HFFc6 (cell line): ENCODE measurements around the gene UGT3A1. TPM values are rescaled to one million over a fixed set of nuclear protein-coding genes. Genes with fewer than 3 reads are reported as not detected.

Experiments used
- DNase-seq: peaks from one replicate; pipeline ENCODE4 v3.0.0-alpha.2; 2018
- H3K27ac Mint-ChIP-seq: 2 replicates; pipeline ENCODE4 v1.8.0; 2020; ENCODE audit warnings: mild to moderate bottlenecking, mixed read lengths
- H3K27me3 Mint-ChIP-seq: 2 replicates; pipeline ENCODE4 v1.8.0; 2021; ENCODE audit warnings: mild to moderate bottlenecking, moderate library complexity, mixed read lengths; ENCODE audit not compliant: insufficient read depth
- H3K36me3 Mint-ChIP-seq: 2 replicates; pipeline ENCODE4 v1.8.0; 2021; ENCODE audit warnings: low read depth, mixed read lengths
- H3K4me1 Mint-ChIP-seq: 2 replicates; pipeline ENCODE4 v1.8.0; 2020; ENCODE audit warnings: low read depth, mixed read lengths
- H3K4me3 Mint-ChIP-seq: 2 replicates; pipeline ENCODE4 v1.8.0; 2020; ENCODE audit warnings: mild to moderate bottlenecking, moderate library complexity, mixed read lengths
- H3K9me3 Mint-ChIP-seq: 2 replicates; pipeline ENCODE4 v1.8.0; 2020; ENCODE audit warnings: mild to moderate bottlenecking, mixed read lengths
- CTCF ChIP-seq: fragments of 200-600 bp; sonication (generic); IDR thresholded peaks from 2 replicates; pipeline ENCODE4 v1.5.0; 2021; ENCODE audit warnings: antibody characterized with exemption, mild to moderate bottlenecking
- total RNA-seq, 6 experiments: library from RNA; stranded (reverse); fragmentation: NEBNext Ultra II Directional; extraction: Animal tissue kit (Norgen Biotek cat#: 25700); gene quantifications; 2 replicates in 1 of 6; 3 replicates in 5 of 6; pipeline ENCODE4 v1.2.3, GENCODE V29; 2021

Gene UGT3A1
- total RNA-seq, 6 experiments from 2014 or later, result not detected

GRCh38 chr5:36001032-36001431 lies 9.8 kb upstream of the UGT3A1 start:
- H3K27ac Mint-ChIP-seq, result no peak overlapping the region
- H3K4me1 Mint-ChIP-seq, result no peaks in the 10 kb centered on the region
- H3K36me3 Mint-ChIP-seq, result no peaks in the 10 kb centered on the region
- H3K27me3 Mint-ChIP-seq, result peaks cover 9% of the 10 kb centered on the region
- TF ChIP-seq CTCF, result no peak
- H3K9me3 Mint-ChIP-seq, result no peaks in the 10 kb centered on the region
- DNase-seq, result no peak
- H3K4me3 Mint-ChIP-seq, result no peak overlapping the region

- H3K36me3 Mint-ChIP-seq, result no peaks in the 10 kb centered on the region
- DNase-seq, result no peak
- peaks cover 15% of the 10 kb centered on the region for H3K27me3 Mint-ChIP-seq
- 0 out of 2 replicates have a peak, but pooled peaks have one; percentile 7 for TF ChIP-seq CTCF
- no peak overlapping the region for H3K27ac Mint-ChIP-seq
- H3K9me3 Mint-ChIP-seq, result no peaks in the 10 kb centered on the region
- no peak overlapping the region for H3K4me3 Mint-ChIP-seq
- no peaks in the 10 kb centered on the region for H3K4me1 Mint-ChIP-seq
These were observed 8.4 kb upstream of the UGT3A1 start for GRCh38 chr5:35999547-35999946.

GRCh38 chr5:35996076-35996475 lies 4.9 kb upstream of the UGT3A1 start:
- Mint-ChIP-seq H3K27ac (no peak overlapping the region), H3K27me3 (peaks cover 19% of the 10 kb centered on the region), H3K9me3 (no peaks in the 10 kb centered on the region), H3K4me1 (no peaks in the 10 kb centered on the region), H3K36me3 (no peaks in the 10 kb centered on the region), H3K4me3 (no peak overlapping the region)
- no peak for DNase-seq
- no peak for TF ChIP-seq CTCF

GRCh38 chr5:35990520-35990919 lies 670 bp downstream of the UGT3A1 start:
- TF ChIP-seq CTCF, result no peak
- Mint-ChIP-seq H3K36me3 (no peaks in the 10 kb centered on the region), H3K4me3 (no peak overlapping the region), H3K27ac (no peak overlapping the region), H3K9me3 (no peaks in the 10 kb centered on the region), H3K4me1 (no peaks in the 10 kb centered on the region), H3K27me3 (peaks cover 31% of the 10 kb centered on the region)
- DNase-seq, result no peak

GRCh38 chr5:35988529-35988928 lies 2.7 kb downstream of the UGT3A1 start:
- DNase-seq, result no peak
- Mint-ChIP-seq H3K27me3 (peaks cover 22% of the 10 kb centered on the region), H3K4me1 (no peaks in the 10 kb centered on the region), H3K9me3 (no peaks in the 10 kb centered on the region), H3K27ac (no peak overlapping the region), H3K4me3 (no peak overlapping the region), H3K36me3 (no peaks in the 10 kb centered on the region)
- TF ChIP-seq CTCF, result no peak

- no peak overlapping the region for H3K4me3 Mint-ChIP-seq
- DNase-seq, result no peak
- no peak for TF ChIP-seq CTCF
- H3K27me3 Mint-ChIP-seq, result peaks cover 21% of the 10 kb centered on the region
- H3K4me1 Mint-ChIP-seq, result no peaks in the 10 kb centered on the region
- no peaks in the 10 kb centered on the region for H3K36me3 Mint-ChIP-seq
- H3K9me3 Mint-ChIP-seq, result no peaks in the 10 kb centered on the region
- H3K27ac Mint-ChIP-seq, result no peak overlapping the region
These were observed 3.4 kb downstream of the UGT3A1 start for GRCh38 chr5:35987776-35988175.
